Neural cell (in vitro differentiated cells): ENCODE results near the gene MARCHF11. TPM values are rescaled to one million over a fixed set of nuclear protein-coding genes. Genes with fewer than 3 reads are reported as not detected.

ENCODE experiments used
- H2AFZ ChIP-seq: fragments of 200-600, 300-800 bp; sonication (generic), shearing (Covaris generic); 2 replicates; pipeline ENCODE4 v1.6.0; 2014; ENCODE audit warnings: low read depth, mild to moderate bottlenecking, antibody characterized with exemption, low read length, moderate library complexity
- H3F3A ChIP-seq: fragments of 200-600 bp; shearing (Covaris generic); 2 replicates; pipeline ENCODE4 v1.6.1; 2016; ENCODE audit warnings: mild to moderate bottlenecking, moderate library complexity, mixed read lengths, antibody characterized with exemption, low read length; ENCODE audit not compliant: insufficient read depth, poor library complexity, severe bottlenecking
- H3K27ac ChIP-seq: fragments of 200-600, 300-800 bp; sonication (generic), shearing (Covaris generic); 2 replicates; pipeline ENCODE4 v1.5.1; 2014; ENCODE audit warnings: mild to moderate bottlenecking, low read length, moderate library complexity
- H3K27me3 ChIP-seq: fragments of 300-800, 200-600 bp; sonication (generic), shearing (Covaris generic); 2 replicates; pipeline ENCODE4 v1.6.0; 2014; ENCODE audit warnings: mild to moderate bottlenecking, low read depth, low read length, moderate library complexity; ENCODE audit not compliant: insufficient read depth
- H3K36me3 ChIP-seq: fragments of 300-800, 200-600 bp; sonication (generic), shearing (Covaris generic); 2 replicates; pipeline ENCODE4 v1.5.1; 2014; ENCODE audit warnings: mild to moderate bottlenecking, antibody characterized with exemption, low read length, moderate library complexity; ENCODE audit not compliant: insufficient read depth
- H3K4me2 ChIP-seq: fragments of 300-800, 200-600 bp; sonication (generic), shearing (Covaris generic); 2 replicates; pipeline ENCODE4 v1.6.0; 2014; ENCODE audit warnings: mild to moderate bottlenecking, low read length
- H3K4me3 ChIP-seq: fragments of 300-800, 200-600 bp; sonication (generic), shearing (Covaris generic); 2 replicates; pipeline ENCODE4 v1.5.1; 2014; ENCODE audit warnings: mild to moderate bottlenecking, low read length, moderate library complexity
- H3K79me2 ChIP-seq: fragments of 200-600 bp; shearing (Covaris generic); replicated peaks from 2 replicates; pipeline ENCODE4 v1.6.0; 2014; ENCODE audit warnings: mild to moderate bottlenecking, low read length, moderate library complexity; ENCODE audit not compliant: insufficient read depth
- H3K9ac ChIP-seq: fragments of 300-800, 200-600 bp; sonication (generic), shearing (Covaris generic); 2 replicates; pipeline ENCODE4 v1.6.1; 2016; ENCODE audit warnings: mild to moderate bottlenecking, low read length, mixed read lengths
- H3K9me2 ChIP-seq: fragments of 200-600 bp; shearing (Covaris generic); 2 replicates; pipeline ENCODE4 v1.6.1; 2016; ENCODE audit warnings: mild to moderate bottlenecking, low read length, mixed read lengths; ENCODE audit not compliant: insufficient read depth
- H3K9me3 ChIP-seq: fragments of 200-600, 300-800 bp; sonication (generic), shearing (Covaris generic); 2 replicates; pipeline ENCODE4 v1.6.1; 2016; ENCODE audit warnings: mild to moderate bottlenecking, mixed run types, low read length, moderate library complexity, mixed read lengths
- H4K20me1 ChIP-seq: fragments of 200-600 bp; shearing (Covaris generic); 2 replicates; pipeline ENCODE4 v1.6.1; 2016; ENCODE audit warnings: mild to moderate bottlenecking, mixed run types; ENCODE audit not compliant: insufficient read depth
- CTCF ChIP-seq: fragments of 450-650 bp; IDR thresholded peaks from 2 replicates; pipeline ENCODE4 v1.5.1; 2014; ENCODE audit warnings: antibody characterized with exemption, mild to moderate bottlenecking, moderate library complexity; ENCODE audit not compliant: poor library complexity, severe bottlenecking
- EP300 ChIP-seq: fragments of 450-650 bp; conservative IDR thresholded peaks from 2 replicates; pipeline ENCODE4 v1.6.1; 2014; ENCODE audit warnings: antibody characterized with exemption, mild to moderate bottlenecking, moderate library complexity; ENCODE audit not compliant: poor library complexity, severe bottlenecking
- EZH2 ChIP-seq: fragments of 200-600, 300-800 bp; shearing (Covaris generic), sonication (generic); IDR thresholded peaks from 2 replicates; pipeline ENCODE4 v1.6.1; 2014; ENCODE audit warnings: antibody characterized with exemption, low read length, borderline replicate concordance, mild to moderate bottlenecking; ENCODE audit not compliant: insufficient read depth, poor library complexity, severe bottlenecking
- MXI1 ChIP-seq: fragments of 450-650 bp; conservative IDR thresholded peaks from 2 replicates; pipeline ENCODE4 v1.6.1; 2014; ENCODE audit warnings: antibody characterized with exemption, mild to moderate bottlenecking; ENCODE audit not compliant: poor library complexity, severe bottlenecking
- POLR2AphosphoS5 ChIP-seq: IDR thresholded peaks from 2 replicates; pipeline ENCODE4 v1.6.1; 2012
- RAD21 ChIP-seq: fragments of 450-650 bp; conservative IDR thresholded peaks from 2 replicates; pipeline ENCODE4 v1.6.1; 2014; ENCODE audit warnings: antibody characterized with exemption, mild to moderate bottlenecking, moderate library complexity
- REST ChIP-seq: IDR thresholded peaks from 2 replicates; pipeline ENCODE4 v1.6.1; 2012; ENCODE audit warnings: borderline replicate concordance
- SMC3 ChIP-seq: fragments of 450-650 bp; conservative IDR thresholded peaks from 2 replicates; pipeline ENCODE4 v1.6.1; 2014; ENCODE audit warnings: antibody characterized with exemption, mild to moderate bottlenecking, moderate library complexity; ENCODE audit not compliant: poor library complexity
- TAF1 ChIP-seq: IDR thresholded peaks from 2 replicates; pipeline ENCODE4 v1.6.1; 2012; ENCODE audit warnings: low read depth
- polyA plus RNA-seq: library from polyadenylated mRNA; depleted of rRNA; stranded (reverse); fragments of >200 nt; gene quantifications from 2 replicates; pipeline ENCODE4 v1.2.3, GENCODE V29; 2014

The MARCHF11 gene
- polyA plus RNA-seq, 1 donor from 2014 or later = 6.1 TPM

- H3K36me3 ChIP-seq = no peaks in the 10 kb centered on the region
- no peak overlapping the region for H3K27ac ChIP-seq
- no peaks in the 10 kb centered on the region for H3K79me2 ChIP-seq
- no peaks in the 10 kb centered on the region for H3K27me3 ChIP-seq
- H3K9me2 ChIP-seq = no peaks in the 10 kb centered on the region
- no peaks in the 10 kb centered on the region for H3K9me3 ChIP-seq
- H3F3A ChIP-seq = no peaks in the 10 kb centered on the region
- H3K9ac ChIP-seq = no peak overlapping the region
- TF ChIP-seq REST (no peak), RAD21 (peak; percentile 83), EZH2 (no peak), CTCF (peak; percentile 81), SMC3 (peak; percentile 87), POLR2AphosphoS5 (no peak), TAF1 (no peak), MXI1 (no peak), EP300 (no peak)
- H3K4me3 ChIP-seq = no peak overlapping the region
- H3K4me2 ChIP-seq = no peak overlapping the region
- H2AFZ ChIP-seq = no peak overlapping the region
- H4K20me1 ChIP-seq = no peaks in the 10 kb centered on the region
Measured at GRCh38 chr5:16160706-16161105, 18.9 kb downstream of the MARCHF11 start.

- H3K9ac ChIP-seq = no peak overlapping the region
- H3K36me3 ChIP-seq = no peaks in the 10 kb centered on the region
- H3K27ac ChIP-seq = no peak overlapping the region
- no peaks in the 10 kb centered on the region for H3K27me3 ChIP-seq
- no peaks in the 10 kb centered on the region for H4K20me1 ChIP-seq
- TF ChIP-seq EZH2 (no peak), EP300 (no peak), REST (no peak), MXI1 (no peak)
- no peaks in the 10 kb centered on the region for H3K9me2 ChIP-seq
- no peaks in the 10 kb centered on the region for H3K79me2 ChIP-seq
- no peak overlapping the region for H2AFZ ChIP-seq
- no peaks in the 10 kb centered on the region for H3K9me3 ChIP-seq
- H3F3A ChIP-seq = no peaks in the 10 kb centered on the region
- no peak overlapping the region for H3K4me3 ChIP-seq
- H3K4me2 ChIP-seq = no peak overlapping the region
Measured at GRCh38 chr5:16159636-16160035, 20.0 kb downstream of the MARCHF11 start.
